IMR-90 (cell line): ENCODE data around the gene SLC37A1. TPM values are rescaled to one million over a fixed set of nuclear protein-coding genes. Genes with fewer than 3 reads are reported as not detected.

Experiments used
- ATAC-seq: fragments of 200-7000 bp; cut with Tn5 transposase; 2 replicates; pipeline ENCODE4 v1.9.1; 2020; ENCODE audit warnings: low read depth, mild to moderate bottlenecking, moderate library complexity
- BruUV-seq: library from RNA; stranded (reverse); fragments of 400-500 nt; replicated peaks from 2 replicates; lab custom pipeline; 2021; lab: Mats Ljungman, UMichigan
- CTCF ChIA-PET: fragments of 300-600 bp; formaldehyde crosslinking; extraction: SDS; loops from one replicate; lab custom pipeline; 2021; ENCODE audit warnings: antibody characterized with exemption; lab: Yijun Ruan, JAX
- POLR2A ChIA-PET: fragments of 300-600 bp; sonication (Branson Sonifier 250); formaldehyde crosslinking; loops from one replicate; lab custom pipeline; 2022; ENCODE audit warnings: antibody characterized with exemption; ENCODE audit not compliant: unreplicated experiment; lab: Charles Lee
- DNase-seq: peaks from one replicate; pipeline ENCODE4 v3.0.0; 2013
- H2AFZ ChIP-seq: replicated peaks from 2 replicates; pipeline ENCODE3; 2013; ENCODE audit warnings: low read length, mild to moderate bottlenecking; ENCODE audit not compliant: poor library complexity
- H2AK5ac ChIP-seq: 2 replicates; pipeline ENCODE4 v1.6.1; 2013; ENCODE audit warnings: low read depth, low read length, inconsistent platforms
- H2AK9ac ChIP-seq: replicated peaks from 2 replicates; pipeline ENCODE3; 2013; ENCODE audit warnings: mild to moderate bottlenecking, low read depth, low read length, moderate library complexity; ENCODE audit not compliant: poor library complexity
- H2BK120ac ChIP-seq: 2 replicates; pipeline ENCODE4 v1.6.1; 2013; ENCODE audit warnings: low read depth, low read length, inconsistent platforms
- H2BK15ac ChIP-seq: 3 replicates; pipeline ENCODE4 v1.6.1; 2013; ENCODE audit warnings: low read depth, low read length, inconsistent platforms
- H2BK20ac ChIP-seq: 2 replicates; pipeline ENCODE4 v1.6.1; 2013; ENCODE audit warnings: low read depth, mild to moderate bottlenecking, inconsistent platforms, low read length, moderate library complexity
- H2BK5ac ChIP-seq: 2 replicates; pipeline ENCODE4 v1.6.1; 2013; ENCODE audit warnings: mild to moderate bottlenecking, low read depth, low read length, inconsistent platforms; ENCODE audit not compliant: poor library complexity, severe bottlenecking
- H3K14ac ChIP-seq: replicated peaks from 2 replicates; pipeline ENCODE4 v1.6.1; 2013; ENCODE audit warnings: low read depth, low read length, inconsistent platforms
- H3K18ac ChIP-seq: 2 replicates; pipeline ENCODE4 v1.6.1; 2013; ENCODE audit warnings: low read depth, low read length, control low read depth
- H3K23ac ChIP-seq: 2 replicates; pipeline ENCODE4 v1.6.1; 2013; ENCODE audit warnings: low read depth, low read length, inconsistent platforms
- H3K27ac ChIP-seq: 2 replicates; pipeline ENCODE4 v1.5.1; 2013; ENCODE audit warnings: mild to moderate bottlenecking, control low read depth, low read length; ENCODE audit not compliant: insufficient read depth
- H3K27me3 ChIP-seq: 2 replicates; pipeline ENCODE4 v1.6.1; 2013; ENCODE audit warnings: low read length; ENCODE audit not compliant: control insufficient read depth, insufficient read depth
- H3K36me3 ChIP-seq: 2 replicates; pipeline ENCODE4 v1.6.1; 2013; ENCODE audit warnings: low read length, mixed read lengths; ENCODE audit not compliant: control insufficient read depth, insufficient read depth
- H3K4ac ChIP-seq: 2 replicates; pipeline ENCODE4 v1.6.1; 2013; ENCODE audit warnings: low read depth, low read length, inconsistent platforms
- H3K4me1 ChIP-seq: 2 replicates; pipeline ENCODE4 v1.6.1; 2013; ENCODE audit warnings: low read length, mixed read lengths; ENCODE audit not compliant: control insufficient read depth, insufficient read depth
- H3K4me2 ChIP-seq: 2 replicates; pipeline ENCODE4 v1.6.1; 2013; ENCODE audit warnings: low read depth, mild to moderate bottlenecking, control low read depth, low read length, moderate library complexity
- H3K4me3 ChIP-seq: 2 replicates; pipeline ENCODE4 v1.5.1; 2013; ENCODE audit warnings: low read depth, mild to moderate bottlenecking, control low read depth, low read length, moderate library complexity; ENCODE audit not compliant: insufficient read depth
- H3K56ac ChIP-seq: 2 replicates; pipeline ENCODE4 v1.6.1; 2013; ENCODE audit warnings: low read length, inconsistent platforms; ENCODE audit not compliant: insufficient read depth; ENCODE audit errors: extremely low read depth
- H3K79me1 ChIP-seq, 2 experiments: 2 replicates each; pipeline ENCODE4 v1.6.1; 2013; ENCODE audit warnings: low read length in 2 of 2, inconsistent platforms in 1 of 2, low read depth in 1 of 2
- H3K9ac ChIP-seq: 2 replicates; pipeline ENCODE4 v1.6.1; 2013; ENCODE audit warnings: low read depth, low read length, control low read depth
- H3K9me1 ChIP-seq: 2 replicates; pipeline ENCODE4 v1.6.1; 2013; ENCODE audit warnings: low read length, inconsistent platforms; ENCODE audit not compliant: insufficient read depth
- H3K9me3 ChIP-seq: 2 replicates; pipeline ENCODE4 v1.6.1; 2013; ENCODE audit warnings: low read length; ENCODE audit not compliant: control insufficient read depth, insufficient read depth
- H4K20me1 ChIP-seq: 2 replicates; pipeline ENCODE4 v1.6.1; 2013; ENCODE audit warnings: low read length, inconsistent platforms; ENCODE audit not compliant: insufficient read depth
- H4K5ac ChIP-seq: 2 replicates; pipeline ENCODE4 v1.6.1; 2013; ENCODE audit warnings: mild to moderate bottlenecking, low read depth, low read length, control low read depth
- H4K8ac ChIP-seq, 2 experiments: 2 replicates each; pipeline ENCODE4 v1.6.1; 2013; ENCODE audit warnings: low read depth in 2 of 2, low read length in 2 of 2, control low read depth in 1 of 2, inconsistent platforms in 1 of 2
- H4K91ac ChIP-seq: 2 replicates; pipeline ENCODE4 v1.6.1; 2013; ENCODE audit warnings: low read depth, low read length, inconsistent platforms; ENCODE audit not compliant: insufficient read depth
- BHLHE40 ChIP-seq: fragments of 150-350 bp; IDR thresholded peaks from 2 replicates; pipeline ENCODE4 v1.6.1; 2016; ENCODE audit warnings: mild to moderate bottlenecking, low read depth, low read length
- CEBPB ChIP-seq: IDR thresholded peaks from 2 replicates; pipeline ENCODE4 v1.6.1; 2012; ENCODE audit warnings: low read depth, low read length, improper control_type of control experiment
- CTCF ChIP-seq: conservative IDR thresholded peaks from 2 replicates; pipeline ENCODE4 v1.5.1; 2012; ENCODE audit warnings: mild to moderate bottlenecking, low read depth, low read length, improper control_type of control experiment
- MAFK ChIP-seq: IDR thresholded peaks from 2 replicates; pipeline ENCODE4 v1.6.1; 2012; ENCODE audit warnings: low read depth, low read length, improper control_type of control experiment
- MAZ ChIP-seq: IDR thresholded peaks from 2 replicates; pipeline ENCODE4 v1.6.1; 2012; ENCODE audit warnings: low read depth, mild to moderate bottlenecking, low read length, improper control_type of control experiment, moderate library complexity, borderline replicate concordance
- POLR2A ChIP-seq: IDR thresholded peaks from 2 replicates; pipeline ENCODE4 v1.6.1; 2012; ENCODE audit warnings: mild to moderate bottlenecking, low read depth, low read length
- SMC3 ChIP-seq: fragments of 150-350 bp; IDR thresholded peaks from 2 replicates; pipeline ENCODE4 v1.6.1; 2016; ENCODE audit warnings: low read depth, mild to moderate bottlenecking, antibody characterized with exemption, low read length, moderate library complexity
- USF2 ChIP-seq: fragments of 150-350 bp; IDR thresholded peaks from 2 replicates; pipeline ENCODE4 v1.6.1; 2017; ENCODE audit warnings: mild to moderate bottlenecking, antibody characterized with exemption, low read length, low read depth
- WGBS, 2 experiments: methylation state at CpG; one replicate each; pipeline versions ENCODE4 v1.1.5 to v1.1.7; 2013; ENCODE audit warnings: missing lambda C conversion rate in 2 of 2; ENCODE audit not compliant: insufficient read length in 1 of 2; ENCODE audit errors: extremely low coverage in 2 of 2; 5-methylcytosine and 5-hydroxymethylcytosine counted together
- dilution Hi-C: fragments of 300-500 bp; cut with HindIII; formaldehyde crosslinking; loops from one replicate; pipeline ENCODE4 v1.14.3; 2018; ENCODE audit warnings: low sequenced_read_pairs; ENCODE audit not compliant: unreplicated experiment
- in situ Hi-C: fragments of 300-500 bp; cut with MboI; formaldehyde crosslinking; loops from 3 replicates; pipeline ENCODE4 v1.14.3; 2019; ENCODE audit warnings: low sequenced_read_pairs, inconsistent platforms, mixed read lengths
- intact Hi-C: fragments of 100-400 bp; cut with micrococcal nuclease; formaldehyde crosslinking; loops from 2 replicates; pipeline ENCODE4 v1.10.0; 2022
- polyA plus RNA-seq, 3 experiments: library from polyadenylated mRNA; depleted of rRNA; stranded (reverse); fragments of >200 nt; gene quantifications; 2 replicates each; pipeline ENCODE4 v1.2.3, GENCODE V29; 2012; ENCODE audit warnings: low replicate concordance in 1 of 3
- total RNA-seq: library from RNA; depleted of rRNA; stranded (reverse); fragments of >200 nt; gene quantifications from 2 replicates; pipeline ENCODE4 v1.2.3, GENCODE V29; 2012

Gene SLC37A1
- total and polyA plus RNA-seq, 2 of the 4 experiments (the other 2 are of a cell fraction): 0.36 to 0.48 TPM

- Histone ChIP-seq H4K5ac (no peak overlapping the region), H3K18ac (no peak overlapping the region), H3K14ac (no peak overlapping the region), H3K9ac (no peak overlapping the region), H2BK120ac (no peak overlapping the region), H3K79me1 (no peaks in the 10 kb centered on the region), H4K91ac (no peak overlapping the region), H3K4ac (no peak overlapping the region), H3K27me3 (peaks cover 28% of the 10 kb centered on the region), H3K4me2 (no peak overlapping the region), H2BK20ac (no peak overlapping the region), H3K36me3 (no peaks in the 10 kb centered on the region), H3K23ac (no peak overlapping the region), H3K4me3 (no peak overlapping the region), H3K56ac (no peak overlapping the region), H4K8ac (no peak overlapping the region), H4K20me1 (no peaks in the 10 kb centered on the region; the same call in 1 of the 2 replicates), H2AK5ac (no peak overlapping the region), H3K27ac (no peak overlapping the region), H2BK15ac (no peak overlapping the region), H2AK9ac (no peak overlapping the region), H2BK5ac (no peak overlapping the region), H3K4me1 (peaks cover 5% of the 10 kb centered on the region; the same call in 1 of the 2 replicates), H2AFZ (no peak overlapping the region), H3K9me1 (peaks cover 2% of the 10 kb centered on the region; the same call in 1 of the 2 replicates), H3K9me3 (no peaks in the 10 kb centered on the region)
- ChIA-PET POLR2A (no interaction called here), CTCF (no interaction called here)
- ATAC-seq: no peak
- dilution Hi-C loops (no loop called here), in situ Hi-C loops (no loop called here), intact Hi-C loops (no loop called here)
- TF ChIP-seq CEBPB (no peak), POLR2A (no peak), CTCF (no peak), SMC3 (no peak), BHLHE40 (no peak), MAZ (no peak), USF2 (no peak), MAFK (no peak)
- no peak for DNase-seq
- no TSS peak for BruUV-seq
- WGBS, 2 experiments: 96 to 100% methylated on average over 1 to 8 of the region's 18 CpGs
These were observed 7.1 kb downstream of the SLC37A1 start for GRCh38 chr21:42520628-42521253.
